Dedifferentiated amniotic fluid mesenchymal stem cell (primary cell): ENCODE results near the gene CNNM3.
A peak's percentile ranks its signal among the peaks of the same experiment; 100 is the strongest.
"Not testable (repeated sequence)": the region's sequence is repeated elsewhere in the genome, so short reads cannot be mapped to it uniquely, and the experiment has no call there.

Experiments used
- DNase-seq: peaks from one replicate; pipeline ENCODE4 v3.0.0-alpha.2; 2016; ENCODE audit errors: extremely low spot score

The CNNM3 gene

DNA sequence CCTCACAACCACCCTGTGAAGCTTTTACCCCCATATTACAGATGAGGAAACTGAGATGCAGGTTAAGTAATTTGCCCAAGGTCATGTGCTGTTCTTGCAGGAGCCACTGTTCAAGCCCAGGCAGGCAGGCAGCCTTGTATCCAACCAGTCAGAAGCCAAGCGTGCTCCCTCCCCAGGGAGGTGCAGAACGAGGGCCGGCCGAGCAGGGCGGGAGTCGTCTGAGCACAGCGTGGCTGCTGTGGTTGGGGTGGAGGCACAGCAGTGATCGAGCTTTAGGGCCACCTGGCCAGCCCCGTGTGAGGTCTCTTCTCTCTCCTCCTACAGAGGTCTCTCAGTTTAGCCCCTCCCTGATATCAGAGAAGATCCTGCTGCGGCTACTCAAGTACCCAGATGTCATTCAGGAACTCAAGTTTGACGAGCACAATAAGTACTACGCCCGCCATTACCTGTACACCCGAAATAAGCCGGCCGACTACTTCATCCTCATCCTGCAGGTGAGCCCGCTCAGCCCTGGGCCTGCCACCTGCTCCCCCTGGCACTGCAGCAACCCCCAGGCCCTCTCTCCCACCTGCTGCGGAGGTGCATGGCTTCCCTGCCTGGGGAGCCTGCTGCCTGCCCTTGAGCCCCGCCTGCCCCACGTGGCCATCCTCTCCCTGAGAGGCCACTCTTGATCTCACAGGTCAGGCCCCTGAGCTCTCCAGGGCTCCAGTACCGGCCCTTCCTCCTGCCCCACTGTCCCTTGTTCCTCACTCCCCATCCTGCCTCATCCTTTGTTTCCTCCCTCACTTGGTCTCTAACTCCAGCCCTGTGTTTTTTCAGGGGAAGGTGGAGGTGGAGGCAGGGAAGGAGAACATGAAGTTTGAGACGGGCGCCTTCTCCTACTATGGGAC lies 17.1 kb upstream of the CNNM3 start:
- peak; percentile 9 for DNase-seq

DNA sequence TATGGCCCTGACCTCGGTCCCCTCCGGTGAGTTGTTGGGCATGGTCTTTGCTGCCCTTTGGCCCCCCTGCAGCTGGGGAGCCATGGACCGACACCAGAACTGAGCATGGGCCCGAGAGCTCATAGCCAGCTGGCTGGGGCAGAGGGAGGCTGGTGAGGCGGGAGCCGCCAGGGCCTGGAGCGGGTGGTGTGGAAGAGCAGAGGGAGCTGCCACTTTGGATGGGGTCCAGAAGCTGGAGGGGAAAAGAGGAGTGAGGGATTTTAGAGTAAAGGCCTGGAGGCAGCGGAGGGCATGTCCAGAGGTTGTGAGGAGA lies 16.5 kb upstream of the CNNM3 start:
- DNase-seq, result no peak

DNA sequence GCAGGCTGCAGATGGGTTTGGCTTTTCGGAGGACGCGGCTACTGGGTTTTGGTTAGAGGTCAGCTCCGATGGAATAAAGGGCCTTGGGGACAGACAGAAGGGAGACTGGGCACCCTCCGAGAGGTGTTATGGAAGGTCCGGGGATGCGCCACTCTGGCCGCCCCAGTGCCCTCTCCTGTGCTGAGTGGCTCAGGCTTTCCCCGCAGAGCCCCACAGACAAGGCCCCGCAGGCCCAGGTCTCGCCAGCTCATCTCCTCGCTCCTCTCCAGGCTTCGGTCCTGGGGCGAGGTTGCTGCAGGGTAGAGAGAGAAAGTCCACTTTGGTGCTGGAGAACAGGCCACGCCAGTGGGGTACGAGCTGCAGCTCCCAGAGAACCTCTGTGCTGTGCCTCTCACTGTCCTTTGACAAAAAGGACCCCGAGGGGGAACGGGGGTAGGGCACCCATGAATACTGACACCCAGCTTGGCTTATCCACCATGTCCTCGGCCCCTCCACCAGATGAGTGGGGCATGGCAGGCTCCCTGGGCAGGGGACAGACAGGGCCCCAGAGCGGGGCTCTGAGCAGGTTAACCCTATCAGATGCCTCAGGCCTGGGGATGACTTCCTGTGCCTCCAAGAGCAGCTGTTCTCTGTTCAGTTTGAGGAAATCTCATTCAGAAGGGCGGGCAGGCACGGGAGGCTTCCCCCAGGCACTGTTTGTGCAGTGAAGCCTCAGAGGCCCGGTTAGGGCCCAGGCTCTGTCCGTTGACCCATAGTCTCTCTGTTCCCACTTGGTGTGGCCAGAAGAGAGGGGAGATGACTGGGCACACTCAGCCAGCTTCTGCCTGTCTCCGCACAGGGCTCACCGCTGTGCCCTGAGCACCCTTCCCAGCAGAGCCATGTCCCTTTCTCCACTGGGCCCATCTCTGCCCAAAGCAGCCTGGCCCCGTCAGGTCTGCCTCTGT lies 15.7 kb upstream of the CNNM3 start:
- DNase-seq, result peak; percentile 2

DNA sequence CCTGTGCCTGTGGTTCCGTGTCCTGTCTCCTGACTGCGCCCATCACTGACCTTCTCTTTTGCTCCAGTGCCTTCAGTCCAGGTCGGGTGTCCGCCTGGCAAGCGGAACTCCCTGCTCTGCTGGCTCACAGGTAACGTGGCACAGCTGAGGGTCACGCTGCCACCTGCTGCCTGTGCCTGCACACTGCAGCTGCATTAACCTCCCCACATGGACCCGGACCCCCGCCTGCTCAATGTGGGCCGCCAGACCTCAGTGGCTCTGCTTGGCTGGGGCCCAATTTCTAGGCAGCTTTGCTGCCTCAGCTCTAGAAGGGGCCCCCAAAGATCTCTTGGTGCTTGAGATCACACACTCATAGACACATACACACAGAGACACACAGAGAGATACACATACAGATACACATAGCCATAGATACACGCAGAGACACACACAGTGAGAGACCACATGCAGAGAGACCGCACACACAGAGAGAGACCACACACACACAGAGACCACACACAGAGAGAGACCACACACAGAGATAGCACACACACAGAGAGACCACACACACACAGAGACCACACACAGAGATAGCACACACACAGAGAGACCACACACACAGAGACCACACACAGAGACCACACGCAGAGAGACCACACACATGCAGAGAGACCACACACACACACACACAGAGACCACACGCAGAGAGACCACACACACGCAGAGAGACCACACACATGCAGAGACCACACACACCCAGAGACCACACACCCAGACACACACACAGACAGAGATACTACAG lies 14.9 kb upstream of the CNNM3 start:
- DNase-seq, result no peak

DNA sequence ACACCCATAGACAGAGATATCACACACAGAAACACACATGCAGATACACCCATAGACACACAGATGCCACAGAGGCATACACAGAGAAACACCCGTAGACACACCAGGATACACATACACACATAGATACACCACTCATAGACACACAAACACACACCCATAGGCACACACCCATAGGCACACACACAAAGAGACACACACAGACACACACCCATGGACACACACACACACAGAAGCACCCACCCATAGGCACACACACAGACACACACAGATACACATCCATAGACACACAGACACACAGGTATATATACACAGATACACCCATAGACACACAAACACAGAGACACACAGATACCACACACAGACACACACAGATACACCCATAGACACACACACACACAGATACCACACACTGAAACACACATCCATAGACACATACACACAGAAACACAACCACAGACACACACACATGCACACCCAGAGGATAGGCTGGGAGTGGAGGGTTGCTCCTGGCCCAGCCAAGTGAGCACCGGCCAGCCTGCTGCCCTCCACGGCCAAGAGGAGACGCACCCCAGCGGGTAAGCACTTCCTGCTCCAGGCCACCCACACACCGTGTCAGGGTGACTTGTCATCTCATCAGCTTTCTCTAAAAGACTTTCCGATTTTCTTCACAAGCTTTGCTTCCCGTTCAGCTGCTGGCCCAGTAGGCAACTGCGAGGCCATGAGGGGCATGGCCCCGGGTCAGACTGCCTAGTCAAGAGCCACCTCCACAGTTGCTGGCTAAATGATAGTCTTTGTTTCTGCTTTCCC lies 14.1 kb upstream of the CNNM3 start:
- DNase-seq, result no peak

DNA sequence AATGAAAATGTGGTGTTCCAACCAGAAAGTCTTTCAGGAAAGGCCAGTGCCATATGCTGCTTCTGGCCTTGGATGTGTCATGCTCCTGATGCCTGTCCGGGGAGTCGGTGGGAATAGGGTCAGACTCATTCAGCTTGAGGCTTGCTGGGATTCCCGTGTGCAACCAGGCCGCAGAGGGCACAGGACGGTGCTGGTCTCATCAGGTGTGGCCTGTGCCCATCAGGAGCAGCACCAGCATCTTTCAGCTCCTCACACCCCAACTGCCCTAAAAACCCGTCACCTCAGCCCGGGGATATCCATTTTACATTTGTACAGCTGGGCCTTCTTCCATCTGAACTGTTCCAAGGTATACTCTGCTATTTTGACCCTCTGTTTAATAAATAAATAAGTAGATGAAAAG lies 13.3 kb upstream of the CNNM3 start:
- no peak for DNase-seq

DNA sequence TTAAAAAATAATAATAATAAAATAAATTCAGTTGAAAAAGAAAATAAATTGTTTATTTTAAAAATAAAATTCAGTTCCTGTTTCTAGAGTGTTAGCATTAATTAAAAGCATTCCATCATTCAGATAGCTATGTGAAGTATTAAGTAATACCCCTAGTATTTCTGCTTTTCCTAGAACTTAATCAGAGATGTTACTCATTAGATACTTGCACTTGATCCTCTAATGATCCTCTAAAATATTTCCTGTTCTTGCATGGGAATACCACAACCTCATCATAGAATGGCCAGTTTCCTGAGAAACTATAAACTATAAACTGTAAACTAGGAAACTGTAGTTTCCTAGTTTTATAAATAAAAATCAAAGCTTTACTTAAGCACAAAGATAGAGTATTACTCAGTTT lies 11.1 kb upstream of the CNNM3 start:
- no peak for DNase-seq

DNA sequence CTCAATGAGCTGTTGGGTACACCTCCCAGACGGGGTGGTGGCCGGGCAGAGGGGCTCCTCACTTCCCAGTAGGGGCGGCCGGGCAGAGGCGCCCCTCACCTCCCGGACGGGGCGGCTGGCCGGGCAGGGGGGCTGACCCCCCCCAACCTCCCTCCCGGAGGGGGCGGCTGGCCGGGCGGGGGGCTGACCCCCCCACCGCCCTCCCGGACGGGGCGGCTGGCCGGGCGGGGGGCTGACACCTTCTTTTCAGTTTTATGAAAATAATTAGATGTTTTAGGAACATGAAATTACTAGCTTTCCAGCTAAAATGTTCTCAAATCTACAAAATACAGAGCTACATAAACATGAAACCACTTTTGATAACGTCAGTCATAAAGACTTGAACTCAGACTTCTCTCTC lies 10.1 kb upstream of the CNNM3 start:
- DNase-seq, result not testable (repeated sequence)

DNA sequence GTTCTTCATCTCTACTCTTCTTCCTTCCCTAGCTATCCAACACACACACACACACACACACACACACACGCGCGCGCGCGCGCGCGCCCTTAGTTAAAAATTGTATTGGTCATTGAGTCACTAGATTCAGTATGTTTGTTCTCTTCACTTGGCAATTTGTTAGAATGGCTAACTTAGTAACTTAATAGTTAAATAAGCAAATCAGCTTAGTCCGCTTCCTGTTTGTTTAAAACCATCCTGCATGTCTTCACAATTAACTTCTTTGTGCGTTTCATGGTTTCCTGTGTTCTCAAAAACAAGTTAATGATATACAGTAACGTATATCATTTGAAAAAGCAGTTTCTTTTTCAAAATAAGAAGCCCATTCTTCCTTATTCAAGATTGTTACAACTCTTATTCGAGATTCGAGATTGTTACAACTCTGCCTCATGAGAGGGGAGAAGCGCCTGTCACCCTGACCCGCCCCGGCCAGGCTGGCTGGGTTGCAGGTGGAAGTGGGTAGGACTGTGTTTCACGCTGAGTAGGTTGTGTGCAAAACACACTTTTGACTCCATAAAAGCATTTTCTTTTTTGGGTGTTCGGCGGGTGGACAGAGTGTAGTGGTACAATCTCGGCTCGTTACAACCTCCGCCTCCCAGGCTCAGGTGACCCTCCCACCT lies 9.5 kb upstream of the CNNM3 start:
- DNase-seq, result no peak

DNA sequence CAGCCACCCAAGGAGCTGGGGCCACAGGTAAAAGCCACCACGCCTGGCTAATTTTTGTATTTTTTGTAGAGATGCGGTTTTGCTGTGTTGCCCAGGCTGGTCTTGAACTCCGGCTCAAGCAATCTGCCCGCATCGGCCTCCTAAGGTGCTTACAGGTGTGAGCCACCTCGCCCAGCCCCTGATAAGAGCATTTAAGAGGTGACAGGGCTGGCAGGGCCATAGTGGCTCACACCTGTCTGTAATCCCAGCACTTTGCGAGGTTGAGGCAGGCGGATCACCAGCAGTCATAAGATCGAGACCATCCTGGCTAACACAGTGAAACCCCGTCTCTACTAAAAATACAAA lies 9.0 kb upstream of the CNNM3 start:
- no peak for DNase-seq

DNA sequence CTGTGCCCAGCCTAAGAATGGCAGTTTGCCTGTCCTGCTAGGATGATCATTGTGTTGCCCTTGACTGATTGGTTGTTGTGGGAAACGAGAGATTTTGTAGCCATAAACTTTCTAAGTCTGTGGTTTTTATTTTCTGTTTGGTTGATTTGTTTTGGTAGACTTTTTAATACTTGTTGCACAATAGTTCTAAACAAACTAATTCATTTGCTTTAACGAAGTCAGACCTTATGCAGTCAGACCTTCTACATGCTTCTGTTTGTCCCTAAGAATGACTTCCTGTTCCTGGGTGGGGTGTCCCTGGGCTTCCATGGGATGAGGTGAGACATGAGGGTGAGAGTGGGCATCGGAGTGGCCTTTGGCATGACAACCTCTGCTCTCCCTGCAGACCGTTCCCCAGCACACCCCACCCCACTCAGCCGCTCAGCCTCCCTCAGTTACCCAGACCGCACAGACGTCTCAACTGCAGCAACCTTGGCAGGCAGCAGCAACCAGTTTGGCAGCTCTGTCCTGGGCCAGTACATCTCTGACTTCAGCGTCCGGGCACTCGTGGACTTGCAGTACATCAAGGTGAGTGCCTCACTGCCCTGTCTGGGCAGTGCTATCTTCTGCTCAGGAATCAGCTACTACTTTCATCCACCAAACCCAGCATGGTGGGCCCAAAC lies 7.8 kb upstream of the CNNM3 start:
- DNase-seq, result no peak

DNA sequence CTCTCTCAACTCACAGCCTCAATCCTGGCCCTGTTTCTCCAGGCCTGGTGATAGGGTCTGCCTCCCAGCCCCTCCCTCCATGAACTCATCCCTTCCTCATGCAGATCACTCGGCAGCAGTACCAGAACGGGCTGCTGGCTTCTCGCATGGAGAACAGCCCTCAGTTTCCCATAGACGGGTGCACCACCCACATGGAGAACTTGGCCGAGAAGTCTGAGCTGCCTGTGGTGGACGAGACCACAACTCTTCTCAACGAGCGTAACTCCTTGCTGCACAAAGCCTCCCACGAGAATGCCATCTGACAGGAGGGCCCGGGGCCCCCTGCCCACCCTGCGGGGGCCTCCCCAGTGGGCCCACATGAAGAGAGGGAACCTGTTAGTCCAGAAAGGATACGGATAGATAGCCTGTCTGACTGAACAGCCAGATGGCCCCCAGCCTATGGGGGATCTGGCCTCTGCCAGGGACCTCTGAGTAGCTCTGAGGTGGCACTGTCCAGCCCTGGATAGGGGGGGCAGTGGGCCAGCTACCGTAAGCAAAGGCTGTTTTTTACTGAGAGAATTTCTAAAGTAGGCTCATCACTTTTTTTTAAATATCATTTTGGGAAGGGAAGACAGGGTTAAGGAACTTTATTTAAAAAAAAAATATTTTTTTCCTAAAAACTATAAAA lies 6.7 kb upstream of the CNNM3 start:
- DNase-seq, result no peak

DNA sequence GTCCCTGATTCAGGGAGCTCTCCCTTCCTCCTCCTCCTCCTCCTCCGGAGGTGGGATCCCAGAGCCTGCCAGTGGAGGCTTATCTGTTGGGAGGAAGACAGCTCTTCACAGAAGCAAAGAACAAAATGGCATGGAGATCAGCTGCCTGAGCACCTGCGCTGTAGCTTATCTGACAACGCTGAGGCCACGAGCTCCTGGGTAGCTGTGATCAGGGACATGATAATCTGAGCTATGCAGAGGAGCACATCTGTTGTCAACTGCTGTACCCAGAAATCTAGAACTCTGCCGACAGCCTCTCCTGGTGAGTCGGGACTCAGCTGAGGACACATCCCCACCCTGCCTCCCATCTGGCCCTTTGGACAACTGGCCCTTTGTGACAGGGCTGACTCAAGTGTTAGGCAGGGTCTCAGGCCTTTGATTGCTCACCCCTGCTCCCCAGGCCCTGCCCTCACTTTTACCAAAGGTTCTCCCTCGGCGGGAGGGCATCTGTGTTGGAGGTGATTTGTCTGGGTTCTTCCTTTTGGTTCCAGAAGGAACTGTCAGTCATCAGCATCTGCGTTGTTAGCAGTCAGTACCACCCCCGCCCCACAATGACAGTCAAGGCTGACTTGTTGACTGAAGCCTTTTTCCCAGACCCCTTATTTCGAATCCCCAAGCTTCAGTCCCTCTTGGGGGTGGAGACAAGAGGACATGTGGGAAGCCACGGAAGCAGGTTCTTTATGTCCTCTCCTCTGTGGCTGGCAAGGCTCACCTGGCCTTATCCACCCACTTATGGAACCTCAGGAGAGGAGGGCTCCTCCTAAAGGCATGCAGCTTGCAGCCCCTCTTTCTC lies 5.9 kb upstream of the CNNM3 start:
- DNase-seq, result no peak

DNA sequence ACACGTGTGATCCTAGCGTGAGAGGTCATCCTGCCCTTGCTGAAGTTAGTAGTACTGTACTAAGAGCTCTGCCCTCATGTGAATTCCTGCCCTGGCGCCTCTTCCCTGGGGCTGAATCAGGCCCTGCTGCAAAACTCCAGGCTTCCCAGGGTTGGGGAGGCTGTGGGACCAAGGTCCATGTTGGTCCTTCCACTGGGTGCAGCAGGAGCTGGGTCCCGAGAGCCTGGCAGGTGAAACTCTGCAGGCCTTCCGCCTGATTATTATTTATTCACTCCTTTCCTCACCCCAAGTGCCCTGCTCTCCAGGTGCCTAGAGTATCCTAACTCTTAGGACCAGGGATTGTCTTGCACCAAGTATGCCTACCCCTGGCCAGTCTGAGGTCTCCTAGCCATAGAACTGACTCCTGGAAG lies 5.3 kb upstream of the CNNM3 start:
- DNase-seq, result no peak

DNA sequence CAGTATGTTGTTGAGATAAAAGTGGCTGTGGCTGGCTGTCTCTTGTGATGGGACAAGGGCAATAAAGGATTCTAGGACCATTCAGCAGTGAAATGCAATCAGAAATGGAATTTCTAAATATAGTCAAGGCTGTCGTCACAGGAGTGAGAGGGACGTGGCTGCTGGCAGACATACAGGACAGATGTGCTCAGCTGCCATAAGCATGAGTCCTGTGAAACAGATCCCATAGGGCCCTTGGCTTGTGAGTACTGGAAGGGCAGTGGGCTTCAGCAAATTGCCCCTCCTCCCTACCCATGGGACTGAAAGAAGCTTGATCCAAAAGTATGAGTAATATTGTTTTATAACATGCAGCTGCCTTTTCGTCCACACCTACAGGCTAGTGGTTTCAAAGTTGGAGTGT lies 4.2 kb upstream of the CNNM3 start:
- no peak for DNase-seq

DNA sequence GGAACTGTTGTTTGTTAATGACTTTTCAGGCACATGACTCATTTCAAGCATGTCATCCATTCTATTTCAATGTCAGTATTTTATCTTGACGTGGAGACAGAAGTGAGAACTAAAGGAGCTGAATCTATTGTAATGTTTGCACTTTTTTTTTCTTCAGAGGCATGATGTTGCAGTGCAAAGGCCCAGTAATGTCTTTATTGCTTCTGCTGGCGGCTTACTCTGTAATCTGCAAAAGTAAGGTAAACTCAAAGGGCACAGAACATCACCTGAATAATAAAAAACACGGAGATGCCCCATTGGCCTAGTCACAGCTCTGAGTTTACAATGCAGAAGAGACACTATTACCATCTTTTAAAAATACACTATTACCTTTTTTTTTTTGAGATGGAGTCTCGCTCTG lies 2.4 kb upstream of the CNNM3 start:
- no peak for DNase-seq

DNA sequence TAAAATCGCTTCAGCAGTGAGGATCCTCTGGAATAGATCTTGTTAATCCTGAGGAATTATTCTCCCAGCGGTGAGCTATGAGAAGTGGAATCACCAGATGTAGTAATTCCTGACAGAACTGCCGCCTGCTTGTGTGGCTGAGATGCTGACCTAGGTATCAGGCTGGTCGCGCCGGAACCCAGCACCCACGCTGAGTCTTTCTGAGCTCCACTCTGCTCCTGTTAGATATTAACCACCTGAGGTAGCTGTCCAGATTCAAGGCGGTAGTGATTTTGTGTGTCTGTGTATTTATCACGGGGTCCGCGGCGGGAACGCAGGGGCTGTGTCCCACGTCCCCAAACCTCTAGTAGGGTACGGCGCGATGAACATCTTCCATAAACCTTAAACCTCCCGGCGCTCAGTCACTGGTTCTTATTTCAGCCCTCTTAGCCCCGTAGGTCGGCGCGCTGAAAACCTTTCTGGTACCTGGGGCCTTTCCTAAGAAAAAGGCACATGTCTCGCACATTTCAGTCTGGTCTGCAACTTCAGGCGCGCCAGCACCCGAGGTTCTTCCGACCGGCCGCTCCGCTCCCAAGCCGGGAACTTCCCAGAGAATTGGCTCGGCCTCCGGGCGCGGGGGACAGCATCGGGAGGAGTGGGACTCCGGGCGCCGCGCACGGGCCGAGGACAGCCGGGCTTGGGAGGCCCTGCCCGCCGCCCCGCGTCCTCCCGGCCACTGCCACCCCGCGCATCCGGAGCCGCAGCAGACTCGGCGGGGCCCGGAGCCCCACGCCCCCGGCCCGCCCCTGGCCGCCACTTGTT lies 542 bp upstream of the CNNM3 start:
- peak; percentile 44 for DNase-seq
